HG02763 (cell line): ENCODE measurements around the gene JAK2.

Experiments
- ATAC-seq: cut with Tn5 transposase; IDR thresholded peaks from one replicate; pipeline ENCODE4 v1.9.1; 2021; ENCODE audit warnings: mild to moderate bottlenecking, moderate library complexity; ENCODE audit not compliant: unreplicated experiment

Gene JAK2

DNA sequence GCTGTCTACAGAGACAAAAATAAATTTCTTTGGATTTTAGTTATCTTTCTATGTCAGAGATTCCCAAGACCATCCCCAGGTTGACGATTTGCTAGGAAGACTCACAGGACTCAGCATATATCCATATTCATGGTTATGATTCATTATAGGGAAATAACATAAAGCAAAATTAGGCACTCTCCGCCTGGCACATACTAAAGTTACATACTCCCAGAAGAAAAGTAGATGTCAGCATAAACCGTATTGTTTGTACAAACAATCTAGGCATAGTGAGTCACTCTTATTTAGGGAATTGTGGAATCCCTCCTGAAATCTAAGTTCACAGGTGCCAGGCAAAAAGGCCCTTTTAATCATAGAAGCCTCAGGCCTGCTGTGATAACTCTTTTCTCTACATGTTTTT lies 137.4 kb downstream of the JAK2 start:
- no peak for ATAC-seq

DNA sequence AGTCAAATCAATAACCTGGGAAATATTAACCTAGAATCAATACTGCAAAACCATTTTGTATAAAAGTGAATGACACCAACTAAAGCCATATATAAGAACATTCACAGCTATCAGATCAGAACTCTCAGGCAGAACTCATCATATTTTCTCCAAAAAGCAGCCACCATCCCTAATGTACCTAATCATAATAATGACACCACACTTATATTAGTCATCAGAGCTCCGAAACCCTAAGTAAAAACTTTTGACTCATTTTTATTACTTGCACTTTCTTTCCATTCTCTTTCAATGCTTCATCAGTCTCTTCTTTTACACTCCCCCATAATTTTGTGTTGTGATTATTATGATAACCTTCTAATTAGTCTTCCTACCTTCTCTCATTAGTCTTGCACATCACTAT lies 155.1 kb downstream of the JAK2 start:
- no peak for ATAC-seq

GRCh38 chr9:5144217-5144616 lies 159.1 kb downstream of the JAK2 start:
- no peak for ATAC-seq

- ATAC-seq = no peak
Measured at GRCh38 chr9:5146241-5146640, 161.2 kb downstream of the JAK2 start.
